Natural killer cell (primary cell): ENCODE measurements around the gene RTL10. TPM values are rescaled to one million over a fixed set of nuclear protein-coding genes. Genes with fewer than 3 reads are reported as not detected.

ENCODE experiments used
- ATAC-seq, 3 donors: fragments of 150-1000 bp in 2 of 3; fragments of 200-7000 bp in 1 of 3; cut with Tn5 transposase; 1 replicate in 1 of 3; 2 replicates in 2 of 3; pipeline ENCODE4 v1.10.0; 2021; ENCODE audit warnings: mild to moderate bottlenecking in 2 of 3, moderate library complexity in 2 of 3
- DNase-seq, 2 donors: peaks; one replicate each; pipeline versions ENCODE4 v3.0.0 to v3.0.0-alpha.2; 2013 to 2021; ENCODE audit warnings: mixed read lengths in 1 of 2
- H3K27ac ChIP-seq: one replicate; pipeline ENCODE4 v1.5.1; 2013; ENCODE audit warnings: mild to moderate bottlenecking, low read length
- H3K27me3 ChIP-seq: one replicate; pipeline ENCODE4 v1.6.1; 2013; ENCODE audit warnings: low read length; ENCODE audit not compliant: control insufficient read depth, insufficient read depth
- H3K36me3 ChIP-seq: one replicate; pipeline ENCODE4 v1.6.1; 2013; ENCODE audit warnings: low read length; ENCODE audit not compliant: control insufficient read depth, insufficient read depth
- H3K4me1 ChIP-seq: one replicate; pipeline ENCODE4 v1.6.1; 2013; ENCODE audit warnings: low read length; ENCODE audit not compliant: control insufficient read depth, insufficient read depth
- H3K4me3 ChIP-seq: one replicate; pipeline ENCODE4 v1.5.1; 2013; ENCODE audit warnings: low read length
- H3K9me3 ChIP-seq: one replicate; pipeline ENCODE4 v1.6.1; 2013; ENCODE audit warnings: low read length; ENCODE audit not compliant: control insufficient read depth, insufficient read depth
- H3K27ac Mint-ChIP-seq, 2 donors: one replicate each; pipeline ENCODE4 v1.8.0; 2022; ENCODE audit warnings: mild to moderate bottlenecking in 2 of 2, mixed read lengths in 2 of 2, moderate library complexity in 1 of 2
- H3K27me3 Mint-ChIP-seq, 2 donors: one replicate each; pipeline ENCODE4 v1.8.0; 2022; ENCODE audit warnings: low read depth in 2 of 2, mixed read lengths in 2 of 2
- H3K36me3 Mint-ChIP-seq: one replicate; pipeline ENCODE4 v1.8.0; 2022; ENCODE audit warnings: mixed read lengths
- H3K4me1 Mint-ChIP-seq, 2 donors: one replicate each; pipeline ENCODE4 v1.8.0; 2022; ENCODE audit warnings: mixed read lengths in 2 of 2
- H3K4me3 Mint-ChIP-seq: one replicate; pipeline ENCODE4 v1.8.0; 2022; ENCODE audit warnings: mild to moderate bottlenecking, moderate library complexity, mixed read lengths
- H3K9me3 Mint-ChIP-seq, 2 donors: one replicate each; pipeline ENCODE4 v1.8.0; 2022; ENCODE audit warnings: mixed read lengths in 2 of 2
- WGBS: methylation state at CpG from one replicate; pipeline ENCODE4 v1.1.7; 2013; ENCODE audit warnings: missing lambda C conversion rate; ENCODE audit not compliant: insufficient coverage; 5-methylcytosine and 5-hydroxymethylcytosine counted together
- intact Hi-C: fragments of 100-400 bp; cut with micrococcal nuclease; formaldehyde crosslinking; loops from one replicate; pipeline ENCODE4 v1.14.2; 2022
- total RNA-seq, 4 donors: library from RNA; stranded (reverse); fragments of 120-200 nt in 1 of 4; gene quantifications; one replicate each; pipeline versions ENCODE4 v1.2.3 to v1.2.4, GENCODE V29; 2013 to 2022
- TF ChIP-seq, protein P1 (sequence below): fragments of 200-600 bp; IDR thresholded peaks from one replicate; pipeline ENCODE4 v1.8.0; 2022; ENCODE audit warnings: antibody characterized with exemption

RTL10 gene
- total RNA-seq, 3 donors from 2014 or later (not counting 1 experiment from before 2014, with no cell fraction given) = 6.4 to 12.5 (median 11.7) TPM

DNA sequence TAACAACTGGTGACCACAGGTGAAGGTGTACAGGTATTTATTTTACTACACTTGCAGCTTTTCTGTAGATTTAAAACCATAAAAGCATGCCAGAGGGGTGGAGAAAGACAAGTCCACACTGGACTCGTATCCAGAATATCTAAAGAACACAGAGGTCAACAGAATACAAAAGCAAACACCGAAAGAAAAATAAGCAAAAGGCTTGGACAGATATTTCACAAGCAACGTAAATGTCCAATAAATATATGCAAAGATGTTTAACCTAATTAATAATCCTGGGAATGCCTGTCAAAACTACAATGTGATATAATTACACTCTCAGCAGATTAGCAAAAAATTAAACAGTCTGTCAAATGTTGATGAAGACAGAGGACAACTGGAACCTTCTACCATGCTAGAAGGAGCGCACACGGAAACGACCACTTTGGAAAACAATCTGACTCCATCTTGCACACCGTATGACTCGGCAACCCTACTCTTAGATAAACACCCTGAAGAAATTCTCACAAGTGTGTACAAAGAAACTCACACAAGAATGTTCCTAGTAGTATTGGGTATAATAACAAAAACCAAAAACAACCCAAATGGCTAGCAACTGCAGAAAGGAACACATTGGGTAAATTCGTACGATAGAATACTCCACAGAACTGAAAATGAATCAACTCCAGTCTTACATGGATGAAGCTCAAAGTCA is 27.2 kb downstream of the RTL10 start:
- Histone ChIP-seq H3K4me1 (no peaks in the 10 kb centered on the region), H3K4me3 (no peak overlapping the region), H3K36me3 (no peaks in the 10 kb centered on the region), H3K27me3 (no peaks in the 10 kb centered on the region), H3K27ac (no peak overlapping the region), H3K9me3 (no peaks in the 10 kb centered on the region)
- DNase-seq = no peak
- no peak for ATAC-seq
- TF ChIP-seq, protein P1, sequence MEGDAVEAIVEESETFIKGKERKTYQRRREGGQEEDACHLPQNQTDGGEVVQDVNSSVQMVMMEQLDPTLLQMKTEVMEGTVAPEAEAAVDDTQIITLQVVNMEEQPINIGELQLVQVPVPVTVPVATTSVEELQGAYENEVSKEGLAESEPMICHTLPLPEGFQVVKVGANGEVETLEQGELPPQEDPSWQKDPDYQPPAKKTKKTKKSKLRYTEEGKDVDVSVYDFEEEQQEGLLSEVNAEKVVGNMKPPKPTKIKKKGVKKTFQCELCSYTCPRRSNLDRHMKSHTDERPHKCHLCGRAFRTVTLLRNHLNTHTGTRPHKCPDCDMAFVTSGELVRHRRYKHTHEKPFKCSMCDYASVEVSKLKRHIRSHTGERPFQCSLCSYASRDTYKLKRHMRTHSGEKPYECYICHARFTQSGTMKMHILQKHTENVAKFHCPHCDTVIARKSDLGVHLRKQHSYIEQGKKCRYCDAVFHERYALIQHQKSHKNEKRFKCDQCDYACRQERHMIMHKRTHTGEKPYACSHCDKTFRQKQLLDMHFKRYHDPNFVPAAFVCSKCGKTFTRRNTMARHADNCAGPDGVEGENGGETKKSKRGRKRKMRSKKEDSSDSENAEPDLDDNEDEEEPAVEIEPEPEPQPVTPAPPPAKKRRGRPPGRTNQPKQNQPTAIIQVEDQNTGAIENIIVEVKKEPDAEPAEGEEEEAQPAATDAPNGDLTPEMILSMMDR = no peak
- Mint-ChIP-seq H3K27me3 (no peaks in the 10 kb centered on the region), H3K36me3 (no peaks in the 10 kb centered on the region), H3K4me3 (no peak overlapping the region), H3K27ac (no peak overlapping the region), H3K4me1 (no peaks in the 10 kb centered on the region), H3K9me3 (no peaks in the 10 kb centered on the region)
- WGBS = 83% methylated on average over 8 of the region's 10 CpGs
- intact Hi-C loops = no loop called here

DNA sequence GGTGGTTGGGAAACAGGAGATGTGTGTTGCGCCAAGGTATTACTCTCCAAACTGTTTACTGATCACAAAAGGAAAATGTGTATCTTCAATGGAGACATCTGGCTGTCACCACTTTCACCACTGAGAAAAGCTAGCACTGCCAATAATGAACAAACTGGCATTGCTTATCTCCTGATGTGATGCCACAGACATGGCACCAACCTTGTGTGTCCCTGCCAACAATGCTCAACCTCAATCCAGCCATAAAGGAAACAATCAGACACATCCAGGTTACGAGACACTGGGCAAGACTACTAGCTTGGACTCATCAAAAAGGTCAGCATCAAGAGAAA is 28.1 kb downstream of the RTL10 start:
- H3K4me1 Mint-ChIP-seq = no peaks in the 10 kb centered on the region
- no peaks in the 10 kb centered on the region for H3K9me3 Mint-ChIP-seq
- H3K9me3 ChIP-seq = no peaks in the 10 kb centered on the region
- intact Hi-C loops = no loop called here
- H3K4me1 ChIP-seq = no peaks in the 10 kb centered on the region
- no peaks in the 10 kb centered on the region for H3K27me3 Mint-ChIP-seq
- H3K4me3 Mint-ChIP-seq = no peak overlapping the region
- no peak for DNase-seq
- TF ChIP-seq, protein P1 = no peak
- no peak overlapping the region for H3K4me3 ChIP-seq
- no peaks in the 10 kb centered on the region for H3K36me3 ChIP-seq
- H3K27ac Mint-ChIP-seq = no peak overlapping the region
- no peaks in the 10 kb centered on the region for H3K36me3 Mint-ChIP-seq
- ATAC-seq = no peak
- no peaks in the 10 kb centered on the region for H3K27me3 ChIP-seq
- 47% methylated on average over 2 of the region's 2 CpGs for WGBS
- no peak overlapping the region for H3K27ac ChIP-seq

DNA sequence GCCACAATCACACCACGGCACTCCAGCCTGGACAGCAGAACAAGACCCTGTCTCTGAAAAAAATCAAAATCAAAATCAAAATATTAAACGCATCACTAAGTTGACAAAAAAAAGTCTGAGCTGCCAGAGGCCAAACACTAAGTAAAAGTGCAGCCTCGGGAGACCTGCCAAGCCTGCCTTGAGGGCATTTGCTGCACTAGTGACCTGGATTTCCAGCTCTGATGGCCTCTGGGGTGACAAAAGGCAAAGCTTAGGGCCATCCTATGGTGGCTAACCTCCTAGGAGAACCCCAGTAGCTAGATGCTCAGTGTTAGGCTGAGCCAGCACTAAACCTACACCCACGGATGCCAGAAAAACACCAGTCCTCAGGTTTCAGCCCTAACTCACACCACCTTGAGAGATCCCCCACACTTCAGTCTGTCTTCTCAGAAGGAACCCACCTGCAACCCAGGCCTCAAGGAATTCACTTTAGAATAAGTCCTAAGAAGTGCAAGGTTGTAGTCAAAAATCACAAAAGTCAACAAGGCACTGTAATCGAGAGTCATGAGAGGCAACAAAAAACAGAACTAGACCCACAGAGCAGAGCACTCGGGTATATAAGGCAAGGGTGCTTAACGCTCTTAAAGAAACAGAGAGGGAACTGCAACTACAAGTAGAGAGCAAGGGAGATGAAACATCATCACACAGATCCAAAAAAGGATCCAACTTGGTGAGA is 28.6 kb downstream of the RTL10 start:
- Mint-ChIP-seq H3K36me3 (no peaks in the 10 kb centered on the region), H3K4me1 (no peaks in the 10 kb centered on the region), H3K27me3 (no peaks in the 10 kb centered on the region), H3K27ac (no peak overlapping the region), H3K9me3 (no peaks in the 10 kb centered on the region), H3K4me3 (no peak overlapping the region)
- no peak overlapping the region for H3K27ac ChIP-seq
- no peaks in the 10 kb centered on the region for H3K4me1 ChIP-seq
- intact Hi-C loops = no loop called here
- WGBS = 94% methylated on average over 7 of the region's 7 CpGs
- H3K4me3 ChIP-seq = no peak overlapping the region
- no peak for ATAC-seq
- no peak for DNase-seq
- TF ChIP-seq, protein P1 = no peak
- no peaks in the 10 kb centered on the region for H3K27me3 ChIP-seq
- H3K36me3 ChIP-seq = no peaks in the 10 kb centered on the region
- no peaks in the 10 kb centered on the region for H3K9me3 ChIP-seq
